ENCODE results near the gene UBE2H.

DNA sequence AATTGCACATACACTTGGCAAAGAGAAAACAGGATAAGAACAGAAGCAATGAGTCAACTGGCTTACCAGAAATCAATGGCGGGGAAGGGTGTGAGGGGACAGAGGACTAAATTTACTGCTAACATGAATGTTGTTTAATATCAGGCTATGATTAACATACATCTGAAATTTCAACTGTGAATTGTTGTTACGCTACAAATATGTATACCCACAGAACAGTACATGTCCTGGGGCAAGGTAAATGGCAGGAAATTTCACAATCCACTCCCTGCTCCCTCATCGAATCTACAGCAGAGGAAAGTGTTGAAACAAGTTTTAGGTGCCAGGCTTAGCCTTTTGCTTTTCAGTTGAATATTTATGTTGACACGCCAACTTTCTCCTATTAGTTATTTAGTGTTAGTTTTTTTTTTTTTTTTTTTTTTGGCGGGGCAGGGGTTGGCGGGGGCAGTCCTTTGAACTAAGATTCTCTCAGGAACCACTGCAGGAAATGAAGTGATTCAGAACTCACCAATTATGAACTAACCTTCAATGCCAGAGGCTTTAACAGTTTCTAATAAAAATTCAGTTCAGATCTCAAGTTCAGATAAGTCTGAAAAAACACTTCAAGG, 99.0 kb downstream of the UBE2H start:
- TF ChIP-seq, protein P1, sequence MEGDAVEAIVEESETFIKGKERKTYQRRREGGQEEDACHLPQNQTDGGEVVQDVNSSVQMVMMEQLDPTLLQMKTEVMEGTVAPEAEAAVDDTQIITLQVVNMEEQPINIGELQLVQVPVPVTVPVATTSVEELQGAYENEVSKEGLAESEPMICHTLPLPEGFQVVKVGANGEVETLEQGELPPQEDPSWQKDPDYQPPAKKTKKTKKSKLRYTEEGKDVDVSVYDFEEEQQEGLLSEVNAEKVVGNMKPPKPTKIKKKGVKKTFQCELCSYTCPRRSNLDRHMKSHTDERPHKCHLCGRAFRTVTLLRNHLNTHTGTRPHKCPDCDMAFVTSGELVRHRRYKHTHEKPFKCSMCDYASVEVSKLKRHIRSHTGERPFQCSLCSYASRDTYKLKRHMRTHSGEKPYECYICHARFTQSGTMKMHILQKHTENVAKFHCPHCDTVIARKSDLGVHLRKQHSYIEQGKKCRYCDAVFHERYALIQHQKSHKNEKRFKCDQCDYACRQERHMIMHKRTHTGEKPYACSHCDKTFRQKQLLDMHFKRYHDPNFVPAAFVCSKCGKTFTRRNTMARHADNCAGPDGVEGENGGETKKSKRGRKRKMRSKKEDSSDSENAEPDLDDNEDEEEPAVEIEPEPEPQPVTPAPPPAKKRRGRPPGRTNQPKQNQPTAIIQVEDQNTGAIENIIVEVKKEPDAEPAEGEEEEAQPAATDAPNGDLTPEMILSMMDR (IDR thresholded peaks at IDR 0.05), result no peak
- peak; percentile 60 for TF ChIP-seq JUND (IDR thresholded peaks at IDR 0.05)
- TF ChIP-seq RAD21 (IDR thresholded peaks at IDR 0.05; ENCODE audit: low read length), result no peak; the same call in 1 of the 2 replicates
- TF ChIP-seq EP300 (IDR thresholded peaks at IDR 0.05; ENCODE audit: borderline replicate concordance in 1 of 2, low read depth in 1 of 2, low read length in 1 of 2), result peak in 1 of 2 experiments; percentile 85; a peak in 2 of 4 replicates
- TF ChIP-seq RFX5 (IDR thresholded peaks at IDR 0.05; ENCODE audit: low read length), result no peak

Data from SK-N-SH (cell line).